ENCODE data around the gene TMIGD2.

The TMIGD2 gene

GRCh38 chr19:4326215-4326836 is 24.1 kb upstream of the TMIGD2 start:
- no peak for DNase-seq

- no peak for DNase-seq
Observed at GRCh38 chr19:4324228-4324627, 22.0 kb upstream of the TMIGD2 start.

- no peak for DNase-seq
Observed at GRCh38 chr19:4323692-4324091, 21.5 kb upstream of the TMIGD2 start.

- DNase-seq: no peak
Observed at GRCh38 chr19:4322942-4323665, 20.9 kb upstream of the TMIGD2 start.

GRCh38 chr19:4320419-4320818 is 18.2 kb upstream of the TMIGD2 start:
- DNase-seq: no peak

GRCh38 chr19:4319067-4319718 is 17.0 kb upstream of the TMIGD2 start:
- DNase-seq: no peak

GRCh38 chr19:4318460-4318859 is 16.3 kb upstream of the TMIGD2 start:
- no peak for DNase-seq

GRCh38 chr19:4316956-4317355 is 14.8 kb upstream of the TMIGD2 start:
- no peak for DNase-seq

GRCh38 chr19:4313847-4314490 is 11.8 kb upstream of the TMIGD2 start:
- no peak for DNase-seq

GRCh38 chr19:4310247-4311121 is 8.3 kb upstream of the TMIGD2 start:
- no peak for DNase-seq

GRCh38 chr19:4305659-4306058 is 3.5 kb upstream of the TMIGD2 start:
- no peak for DNase-seq

GRCh38 chr19:4305257-4305612 is 3.0 kb upstream of the TMIGD2 start:
- no peak for DNase-seq

GRCh38 chr19:4304538-4305256 is 2.5 kb upstream of the TMIGD2 start, which contains the start of gene FSD1:
Gene FSD1, plus strand, starts transcription at chr19:4304598. Its CDS starts 149 bp downstream, at chr19:4304747.
- DNase-seq: peak in 5 of 6 experiments; percentile 45 to 57 (median 50)

GRCh38 chr19:4303819-4304537 is 1.8 kb upstream of the TMIGD2 start:
- no peak for DNase-seq

GRCh38 chr19:4301590-4302242 is 473 bp downstream of the TMIGD2 start:
- peak in 1 of 6 experiments; percentile 55 for DNase-seq

- no peak for DNase-seq
Observed at GRCh38 chr19:4300589-4300988, 1.6 kb downstream of the TMIGD2 start.

GRCh38 chr19:4298810-4299550 is 3.2 kb downstream of the TMIGD2 start:
- no peak for DNase-seq

- no peak for DNase-seq
Observed at GRCh38 chr19:4297901-4298809, 4.0 kb downstream of the TMIGD2 start.
